Endothelial cell of umbilical vein (primary cell): Measurements from ENCODE around the gene FAM117B.

Source experiments
- CTCF ChIP-seq, 2 donors: IDR thresholded peaks; 1 replicate in 1 of 2; 2 replicates in 1 of 2; pipeline ENCODE4 v1.5.1; 2011; ENCODE audit warnings: low read length in 2 of 2, mild to moderate bottlenecking in 2 of 2, moderate library complexity in 2 of 2, control low read depth in 1 of 2, inconsistent platforms in 1 of 2, low read depth in 1 of 2; ENCODE audit not compliant: insufficient read depth in 1 of 2; ENCODE audit errors: extremely low read depth in 1 of 2
- EZH2 ChIP-seq: IDR thresholded peaks from 2 replicates; pipeline ENCODE4 v1.6.1; 2012; ENCODE audit warnings: borderline replicate concordance, low read depth, mild to moderate bottlenecking, moderate library complexity, low read length, inconsistent platforms; ENCODE audit not compliant: severe bottlenecking
- JUN ChIP-seq: IDR thresholded peaks from 2 replicates; pipeline ENCODE4 v1.6.1; 2011; ENCODE audit warnings: borderline replicate concordance, low read depth; ENCODE audit not compliant: insufficient read length, insufficient read depth
- MAX ChIP-seq: IDR thresholded peaks from 2 replicates; pipeline ENCODE4 v1.6.1; 2011; ENCODE audit not compliant: insufficient read depth, insufficient read length
- POLR2A ChIP-seq: IDR thresholded peaks from 2 replicates; pipeline ENCODE4 v1.6.1; 2012; ENCODE audit warnings: low read depth, mild to moderate bottlenecking, control low read depth, low read length
- POLR2AphosphoS5 ChIP-seq: IDR thresholded peaks from 2 replicates; pipeline ENCODE4 v1.6.1; 2012; ENCODE audit warnings: low read depth, mild to moderate bottlenecking, control low read depth, low read length, moderate library complexity; ENCODE audit not compliant: insufficient read depth

GRCh38 chr2:202778217-202778616 is 143.4 kb downstream of the FAM117B start:
- no peak for TF ChIP-seq POLR2A
- no peak for TF ChIP-seq POLR2AphosphoS5
- TF ChIP-seq EZH2 = no peak
- TF ChIP-seq CTCF (IDR thresholded peaks at IDR 0.05; ENCODE audit: extremely low read depth in 1 of 2, insufficient read depth in 1 of 2, low read depth in 1 of 2, low read length in 2 of 2) = no peak
- no peak for TF ChIP-seq MAX
- no peak for TF ChIP-seq JUN
